ENCODE data around the gene RBCK1. TPM values are rescaled to one million over a fixed set of nuclear protein-coding genes. Genes with fewer than 3 reads are reported as not detected.

The RBCK1 gene
- total RNA-seq, 6 donors from 2014 or later: 63.4 to 179 (median 109) TPM

GRCh38 chr20:428658-429200, 20.6 kb downstream of the RBCK1 start:
- no peak for ATAC-seq (ENCODE audit: low FRiP score in 2 of 2)

GRCh38 chr20:430091-430999, 22.2 kb downstream of the RBCK1 start:
- DNase-seq (peak in 1 of 2 donors; percentile 46), ATAC-seq (ENCODE audit: low FRiP score in 2 of 2) (no peak)
- Histone ChIP-seq H3K4me1 (no peaks in the 10 kb centered on the region), H3K36me3 (peaks cover 2 to 78% (median 60%) of the 10 kb centered on the region in 4 donors), H3K27ac (no peak overlapping the region), H3K4me3 (no peak overlapping the region), H3K27me3 (no peaks in the 10 kb centered on the region), H3K9me3 (no peaks in the 10 kb centered on the region)
- WGBS, 2 donors: 78 to 91% methylated on average over 11 to 21 of the region's 21 CpGs
- TF ChIP-seq EP300 (IDR thresholded peaks at IDR 0.05) (no peak), POLR2A (IDR thresholded peaks at IDR 0.05) (no peak), CTCF (IDR thresholded peaks at IDR 0.05) (no peak), POLR2AphosphoS5 (IDR thresholded peaks at IDR 0.05) (no peak)

More at GRCh38 chr20:428658-429200, 20.6 kb downstream of the RBCK1 start:
- Histone ChIP-seq H3K4me1 (no peaks in the 10 kb centered on the region), H3K4me3 (no peak overlapping the region), H3K27me3 (no peaks in the 10 kb centered on the region), H3K9me3 (no peaks in the 10 kb centered on the region), H3K27ac (no peak overlapping the region), H3K36me3 (peaks cover 0 to 80% (median 61%) of the 10 kb centered on the region in 4 donors)
- WGBS, 2 donors: 90 to 94% methylated on average over 4 to 13 of the region's 14 CpGs
- TF ChIP-seq POLR2A (IDR thresholded peaks at IDR 0.05): no peak
- no peak for TF ChIP-seq POLR2AphosphoS5 (IDR thresholded peaks at IDR 0.05)
- TF ChIP-seq CTCF (IDR thresholded peaks at IDR 0.05): no peak
- no peak for TF ChIP-seq EP300 (IDR thresholded peaks at IDR 0.05)
- peak in 1 of 2 donors; percentile 73 for DNase-seq

- TF ChIP-seq CTCF (IDR thresholded peaks at IDR 0.05): peak; percentile 36 to 83 (median 60)
- TF ChIP-seq POLR2AphosphoS5 (IDR thresholded peaks at IDR 0.05): no peak
- H3K4me3 ChIP-seq: no peak overlapping the region
- H3K36me3 ChIP-seq: peaks cover 9 to 87% (median 68%) of the 10 kb centered on the region in 4 donors
- 71 to 73% methylated on average over 14 to 17 of the region's 17 CpGs for WGBS, 2 donors
- ATAC-seq (ENCODE audit: low FRiP score in 2 of 2): peak; percentile 27 to 50
- H3K27me3 ChIP-seq: no peaks in the 10 kb centered on the region
- H3K9me3 ChIP-seq: no peaks in the 10 kb centered on the region
- peak overlapping the region in 1 of 4 donors; percentile 1 for H3K27ac ChIP-seq
- no peaks in the 10 kb centered on the region for H3K4me1 ChIP-seq
- peak in 1 of 2 donors; percentile 73 for DNase-seq
Observed at GRCh38 chr20:431012-431904, 23.2 kb downstream of the RBCK1 start.

GRCh38 chr20:432208-432607, 24.1 kb downstream of the RBCK1 start:
- H3K9me3 ChIP-seq: no peaks in the 10 kb centered on the region
- no peak for TF ChIP-seq POLR2AphosphoS5 (IDR thresholded peaks at IDR 0.05)
- TF ChIP-seq POLR2A (IDR thresholded peaks at IDR 0.05): no peak
- TF ChIP-seq EP300 (IDR thresholded peaks at IDR 0.05): no peak
- no peak for TF ChIP-seq CTCF (IDR thresholded peaks at IDR 0.05)
- no peak overlapping the region for H3K4me3 ChIP-seq
- 90 to 96% methylated on average over 13 of the region's 13 CpGs for WGBS, 2 donors
- no peaks in the 10 kb centered on the region for H3K4me1 ChIP-seq
- H3K27me3 ChIP-seq: no peaks in the 10 kb centered on the region
- peak in 1 of 2 donors; percentile 54 for DNase-seq
- H3K27ac ChIP-seq: no peak overlapping the region
- H3K36me3 ChIP-seq: peaks cover 16 to 93% (median 73%) of the 10 kb centered on the region in 4 donors
- no peak for ATAC-seq (ENCODE audit: low FRiP score in 2 of 2)

Measured in upper lobe of left lung (tissue), 6 donors.